Thyroid gland (tissue), 4 donors: ENCODE data around the gene CYP3A4. TPM values are rescaled to one million over a fixed set of nuclear protein-coding genes. Genes with fewer than 3 reads are reported as not detected.

Experiments used
- DNase-seq, 2 donors: peaks; one replicate each; pipeline ENCODE4 v3.0.0-alpha.2; 2019
- H3K27ac ChIP-seq, 3 donors: fragments of 200-600 bp; sonication (generic); 1 replicate in 2 of 3; 2 replicates in 1 of 3; pipeline ENCODE4 v1.5.1; 2016 to 2019; ENCODE audit warnings: mild to moderate bottlenecking in 1 of 3, moderate library complexity in 1 of 3
- H3K27me3 ChIP-seq: fragments of 200-600 bp; sonication (generic); one replicate; pipeline ENCODE4 v1.5.1; 2019
- H3K36me3 ChIP-seq, 2 donors: fragments of 200-600 bp; sonication (generic); one replicate each; pipeline ENCODE4 v1.5.1; 2016 to 2019
- H3K4me1 ChIP-seq, 2 donors: fragments of 200-600 bp; sonication (generic); one replicate each; pipeline ENCODE4 v1.5.1; 2017 to 2019
- H3K4me3 ChIP-seq, 3 donors: fragments of 200-600 bp; sonication (generic); replicated peaks in 1 of 3; 1 replicate in 2 of 3; 2 replicates in 1 of 3; pipeline ENCODE4 v1.5.1; 2016; ENCODE audit warnings: mild to moderate bottlenecking in 1 of 3
- H3K9me3 ChIP-seq: fragments of 200-600 bp; sonication (generic); one replicate; pipeline ENCODE4 v1.5.1; 2017
- CTCF ChIP-seq, 6 experiments: fragments of 200-600 bp in 3 of 6; fragments of 450-650 bp in 3 of 6; sonication (generic) in 3 of 6; IDR thresholded peaks; one replicate each; pipeline ENCODE4 v1.5.1; 2016 to 2019; ENCODE audit warnings: antibody characterized with exemption in 6 of 6, mild to moderate bottlenecking in 2 of 6, inconsistent platforms in 1 of 6, moderate library complexity in 1 of 6
- POLR2A ChIP-seq, 2 donors: fragments of 450-650 bp; IDR thresholded peaks; one replicate each; pipeline ENCODE4 v1.6.1; 2017; ENCODE audit warnings: antibody characterized with exemption in 2 of 2, mild to moderate bottlenecking in 2 of 2, moderate library complexity in 1 of 2
- WGBS, 2 donors: methylation state at CpG; one replicate each; pipeline ENCODE4 v1.1.5; 2017; 5-methylcytosine and 5-hydroxymethylcytosine counted together
- intact Hi-C: fragments of 100-400 bp; cut with DNase I; formaldehyde crosslinking; loops from one replicate; pipeline ENCODE4 v1.15.1; 2023
- total RNA-seq, 4 donors: library from RNA; depleted of rRNA; stranded (reverse); fragments of >200 nt; gene quantifications; one replicate each; pipeline ENCODE4 v1.2.3, GENCODE V29; 2016

The CYP3A4 gene
- not detected for total RNA-seq

DNA sequence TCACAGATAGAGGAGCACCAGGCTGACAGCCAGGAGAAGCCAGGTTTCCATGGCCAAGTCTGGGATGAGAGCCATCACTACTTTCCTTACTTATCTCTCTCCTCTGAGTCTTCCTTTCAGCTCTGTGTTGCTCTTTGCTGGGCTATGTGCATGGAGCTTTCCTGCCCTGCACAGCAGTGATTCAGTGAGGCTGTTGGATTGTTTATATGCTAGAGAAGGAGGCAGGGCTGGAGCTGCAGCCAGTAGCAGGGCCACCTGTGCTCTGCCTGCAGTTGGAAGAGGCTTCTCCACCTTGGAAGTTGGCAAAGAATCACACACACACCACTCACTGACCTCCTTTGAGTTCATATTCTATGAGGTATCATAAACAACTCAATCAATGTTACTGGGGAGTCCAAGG is at the start of gene CYP3A4:
CYP3A4 (minus strand) TSS at position 178 of the 400 bp plus-strand sequence; CDS start at position 75, 103 bp downstream.
- Histone ChIP-seq H3K4me3 (no peak within 1 kb of the TSS), H3K36me3 (no peaks in the 10 kb centered on the region), H3K27me3 (no peaks in the 10 kb centered on the region), H3K27ac (no peak within 1 kb of the TSS), H3K9me3 (no peaks in the 10 kb centered on the region), H3K4me1 (no peaks in the 10 kb centered on the region)
- TF ChIP-seq CTCF (IDR thresholded peaks at IDR 0.05): no peak
- TF ChIP-seq POLR2A (IDR thresholded peaks at IDR 0.05): no peak
- no peak for DNase-seq
- intact Hi-C loops: no loop called here

- Histone ChIP-seq H3K9me3 (no peaks in the 10 kb centered on the region), H3K27me3 (no peaks in the 10 kb centered on the region), H3K27ac (no peak overlapping the region), H3K36me3 (no peaks in the 10 kb centered on the region), H3K4me1 (no peaks in the 10 kb centered on the region), H3K4me3 (no peak overlapping the region)
- intact Hi-C loops: no loop called here
- DNase-seq: no peak
- 62 to 65% methylated on average over 8 of the region's 8 CpGs for WGBS, 2 donors
- no peak for TF ChIP-seq CTCF (IDR thresholded peaks at IDR 0.05)
- no peak for TF ChIP-seq POLR2A (IDR thresholded peaks at IDR 0.05)
Measured at GRCh38 chr7:99833289-99833877, 49.4 kb upstream of the CYP3A4 start.

DNA sequence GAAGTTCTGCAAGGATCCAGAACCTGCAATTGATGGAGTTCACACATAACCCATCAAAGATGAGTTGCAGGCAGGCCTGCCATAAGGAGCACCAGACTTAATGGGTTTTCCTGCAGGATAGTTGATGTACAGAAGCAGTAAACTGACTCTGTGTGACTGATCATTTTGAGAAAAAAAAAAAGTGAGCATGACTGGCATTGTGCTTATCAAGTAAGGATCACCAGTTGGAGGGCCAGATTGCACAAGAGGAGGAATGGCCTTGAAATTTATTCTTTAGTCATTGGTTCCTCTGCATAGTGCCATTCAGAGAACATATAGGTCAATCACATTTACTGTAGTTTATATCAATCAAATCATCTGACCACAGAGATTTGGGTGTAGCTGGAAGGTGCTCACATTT is 47.6 kb upstream of the CYP3A4 start:
- Histone ChIP-seq H3K36me3 (no peaks in the 10 kb centered on the region), H3K27ac (no peak overlapping the region), H3K9me3 (no peaks in the 10 kb centered on the region), H3K4me3 (no peak overlapping the region), H3K4me1 (no peaks in the 10 kb centered on the region), H3K27me3 (no peaks in the 10 kb centered on the region)
- intact Hi-C loops: no loop called here
- DNase-seq: no peak
- TF ChIP-seq CTCF (IDR thresholded peaks at IDR 0.05): no peak
- no peak for TF ChIP-seq POLR2A (IDR thresholded peaks at IDR 0.05)

DNA sequence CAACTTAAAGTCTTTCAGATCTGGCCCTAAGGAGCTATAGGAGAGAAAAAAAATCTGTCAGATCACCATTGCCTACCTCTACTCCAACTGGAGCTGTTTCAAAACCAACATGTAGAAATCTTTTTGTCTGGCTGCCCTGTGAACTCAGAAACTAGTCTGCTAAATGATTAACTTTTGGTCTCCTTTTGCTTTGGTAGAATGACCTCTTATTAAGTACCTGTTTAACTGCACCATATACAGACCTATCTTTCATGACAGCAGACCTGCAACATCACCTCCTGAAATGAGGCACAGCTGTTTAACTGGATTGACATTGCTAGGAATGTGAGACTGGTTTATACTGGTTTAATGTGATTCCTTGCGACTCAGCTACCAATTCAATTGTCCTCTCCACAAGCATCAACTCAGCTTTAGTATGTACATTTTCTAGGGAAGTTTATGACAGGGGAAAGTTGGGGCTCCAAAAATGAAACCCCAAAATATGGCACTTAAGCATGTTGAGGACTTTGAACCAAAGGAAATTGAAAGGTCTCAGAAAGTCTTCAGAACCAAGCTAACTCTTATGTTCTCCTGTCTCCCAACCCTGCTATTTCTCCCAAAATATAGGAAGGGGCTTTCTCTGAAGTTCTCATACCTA is 45.7 kb upstream of the CYP3A4 start:
- DNase-seq: no peak
- Histone ChIP-seq H3K27me3 (no peaks in the 10 kb centered on the region), H3K4me1 (no peaks in the 10 kb centered on the region), H3K36me3 (no peaks in the 10 kb centered on the region), H3K4me3 (no peak overlapping the region), H3K27ac (no peak overlapping the region), H3K9me3 (no peaks in the 10 kb centered on the region)
- TF ChIP-seq CTCF (IDR thresholded peaks at IDR 0.05) (no peak), POLR2A (IDR thresholded peaks at IDR 0.05) (no peak)
- WGBS, 2 donors: 84 to 92% methylated on average over 1 of the region's 1 CpG
- intact Hi-C loops: no loop called here

DNA sequence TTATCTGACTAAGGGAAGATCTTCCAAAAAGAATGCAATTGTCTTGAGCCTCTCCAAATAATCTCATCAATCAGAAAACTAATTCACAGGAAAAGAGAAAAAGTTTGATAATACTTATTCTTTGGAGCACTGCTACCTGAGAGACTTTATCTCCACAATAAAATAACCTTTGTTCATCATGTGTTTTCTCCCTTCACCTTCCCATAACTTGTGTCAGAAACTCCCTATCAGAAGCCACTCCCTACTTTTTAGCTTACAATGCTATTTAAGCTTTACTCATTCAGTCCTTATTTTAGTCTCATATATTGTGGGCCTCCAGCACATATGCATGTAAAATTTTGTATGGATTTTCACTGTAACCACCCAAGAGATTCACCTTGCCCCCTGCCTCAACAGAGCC is 44.8 kb upstream of the CYP3A4 start:
- Histone ChIP-seq H3K4me3 (no peak overlapping the region), H3K27me3 (no peaks in the 10 kb centered on the region), H3K4me1 (no peaks in the 10 kb centered on the region), H3K27ac (no peak overlapping the region), H3K36me3 (no peaks in the 10 kb centered on the region), H3K9me3 (no peaks in the 10 kb centered on the region)
- intact Hi-C loops: no loop called here
- no peak for DNase-seq
- TF ChIP-seq POLR2A (IDR thresholded peaks at IDR 0.05): no peak
- no peak for TF ChIP-seq CTCF (IDR thresholded peaks at IDR 0.05)
